IMR-90 (cell line): ENCODE data around the gene PDLIM4.

Experiments
- CHD1 ChIP-seq: IDR thresholded peaks from 2 replicates; pipeline ENCODE4 v1.6.1; 2012; ENCODE audit warnings: low read depth, low read length, improper control_type of control experiment
- CTCF ChIP-seq: conservative IDR thresholded peaks from 2 replicates; pipeline ENCODE4 v1.5.1; 2012; ENCODE audit warnings: mild to moderate bottlenecking, low read depth, low read length, improper control_type of control experiment
- MAFK ChIP-seq: IDR thresholded peaks from 2 replicates; pipeline ENCODE4 v1.6.1; 2012; ENCODE audit warnings: low read depth, low read length, improper control_type of control experiment
- MXI1 ChIP-seq: IDR thresholded peaks from 2 replicates; pipeline ENCODE4 v1.6.1; 2012; ENCODE audit warnings: low read depth, mild to moderate bottlenecking, low read length, moderate library complexity, borderline replicate concordance
- POLR2A ChIP-seq: IDR thresholded peaks from 2 replicates; pipeline ENCODE4 v1.6.1; 2012; ENCODE audit warnings: mild to moderate bottlenecking, low read depth, low read length
- RAD21 ChIP-seq: IDR thresholded peaks from 2 replicates; pipeline ENCODE4 v1.6.1; 2012; ENCODE audit warnings: low read length, improper control_type of control experiment
- RCOR1 ChIP-seq: IDR thresholded peaks from 2 replicates; pipeline ENCODE4 v1.6.1; 2012; ENCODE audit warnings: mild to moderate bottlenecking, low read length, improper control_type of control experiment; ENCODE audit not compliant: insufficient replicate concordance
- RFX5 ChIP-seq: IDR thresholded peaks from 2 replicates; pipeline ENCODE4 v1.8.0; 2012; ENCODE audit warnings: low read depth, mild to moderate bottlenecking, low read length, moderate library complexity

- TF ChIP-seq CTCF = no peak
- TF ChIP-seq POLR2A = no peak
- no peak for TF ChIP-seq RAD21
- TF ChIP-seq RFX5 = no peak
- no peak for TF ChIP-seq MAFK
- no peak for TF ChIP-seq RCOR1
- TF ChIP-seq CHD1 = no peak
- no peak for TF ChIP-seq MXI1
Observed at GRCh38 chr5:132303589-132303988, 46.1 kb downstream of the PDLIM4 start.
